ENCODE results near the gene NSUN4.

NSUN4 gene

GRCh38 chr1:46342084-46342656, 1.6 kb downstream of the NSUN4 start:
- Histone ChIP-seq H3K27ac (ENCODE audit: low read depth, low read length) (no peak overlapping the region), H3K27me3 (ENCODE audit: control insufficient read depth, low read length) (no peaks in the 10 kb centered on the region), H3K36me3 (ENCODE audit: control insufficient read depth, low read length) (peaks cover 55% of the 10 kb centered on the region), H3K9me2 (replicated peaks; ENCODE audit: control insufficient read depth, low read length) (no peaks in the 10 kb centered on the region), H3F3A (ENCODE audit: control insufficient read depth, insufficient read depth) (peaks cover 19% of the 10 kb centered on the region), H4K20me1 (ENCODE audit: control insufficient read depth, insufficient read depth, low read depth, low read length) (0 out of 2 replicates have a peak, but pooled peaks cover 3% of the 10 kb centered on the region), H3K9me3 (ENCODE audit: control insufficient read depth, insufficient read depth, low read length) (no peaks in the 10 kb centered on the region; the same call in 1 of the 2 replicates), H3K4me2 (ENCODE audit: low read length) (peak overlapping the region; percentile 99), H3K4me3 (ENCODE audit: low read length) (peak overlapping the region; percentile 98), H3K4me1 (ENCODE audit: control insufficient read depth, low read length) (peaks cover 33% of the 10 kb centered on the region), H3K79me2 (ENCODE audit: control insufficient read depth, low read length) (peaks cover 51% of the 10 kb centered on the region)
- TF ChIP-seq EZH2phosphoT487 (IDR thresholded peaks at IDR 0.05; ENCODE audit: borderline replicate concordance, low read length) (no peak), CTCF (IDR thresholded peaks at IDR 0.05; ENCODE audit: low read depth, low read length, poor library complexity, severe bottlenecking) (peak; percentile 61)

GRCh38 chr1:46342677-46343350, 2.2 kb downstream of the NSUN4 start:
- H3F3A ChIP-seq (ENCODE audit: control insufficient read depth, insufficient read depth), result peaks cover 25% of the 10 kb centered on the region
- H3K4me2 ChIP-seq (ENCODE audit: low read length), result peak overlapping the region; percentile 99; the same call in 1 of the 2 replicates
- no peak overlapping the region for H3K27ac ChIP-seq (ENCODE audit: low read depth, low read length)
- no peak for TF ChIP-seq EZH2phosphoT487 (IDR thresholded peaks at IDR 0.05; ENCODE audit: borderline replicate concordance, low read length)
- TF ChIP-seq CTCF (IDR thresholded peaks at IDR 0.05; ENCODE audit: low read depth, low read length, poor library complexity, severe bottlenecking), result no peak
- no peak overlapping the region for H3K4me3 ChIP-seq (ENCODE audit: low read length)
- H4K20me1 ChIP-seq (ENCODE audit: control insufficient read depth, insufficient read depth, low read depth, low read length), result 0 out of 2 replicates have a peak, but pooled peaks cover 3% of the 10 kb centered on the region
- no peaks in the 10 kb centered on the region; the same call in 1 of the 2 replicates for H3K9me3 ChIP-seq (ENCODE audit: control insufficient read depth, insufficient read depth, low read length)
- no peaks in the 10 kb centered on the region for H3K27me3 ChIP-seq (ENCODE audit: control insufficient read depth, low read length)
- H3K36me3 ChIP-seq (ENCODE audit: control insufficient read depth, low read length), result peaks cover 60% of the 10 kb centered on the region
- H3K4me1 ChIP-seq (ENCODE audit: control insufficient read depth, low read length), result peaks cover 39% of the 10 kb centered on the region
- H3K79me2 ChIP-seq (ENCODE audit: control insufficient read depth, low read length), result peaks cover 51% of the 10 kb centered on the region
- no peaks in the 10 kb centered on the region for H3K9me2 ChIP-seq (replicated peaks; ENCODE audit: control insufficient read depth, low read length)

GRCh38 chr1:46343351-46343695, 2.7 kb downstream of the NSUN4 start:
- TF ChIP-seq CTCF (IDR thresholded peaks at IDR 0.05; ENCODE audit: low read depth, low read length, poor library complexity, severe bottlenecking), result no peak
- TF ChIP-seq EZH2phosphoT487 (IDR thresholded peaks at IDR 0.05; ENCODE audit: borderline replicate concordance, low read length), result no peak
- H3F3A ChIP-seq (ENCODE audit: control insufficient read depth, insufficient read depth), result peaks cover 25% of the 10 kb centered on the region
- H3K4me1 ChIP-seq (ENCODE audit: control insufficient read depth, low read length), result peaks cover 44% of the 10 kb centered on the region
- no peaks in the 10 kb centered on the region for H3K9me2 ChIP-seq (replicated peaks; ENCODE audit: control insufficient read depth, low read length)
- no peak overlapping the region for H3K4me2 ChIP-seq (ENCODE audit: low read length)
- no peak overlapping the region for H3K4me3 ChIP-seq (ENCODE audit: low read length)
- H4K20me1 ChIP-seq (ENCODE audit: control insufficient read depth, insufficient read depth, low read depth, low read length), result 0 out of 2 replicates have a peak, but pooled peaks cover 3% of the 10 kb centered on the region
- peaks cover 65% of the 10 kb centered on the region for H3K36me3 ChIP-seq (ENCODE audit: control insufficient read depth, low read length)
- H3K9me3 ChIP-seq (ENCODE audit: control insufficient read depth, insufficient read depth, low read length), result no peaks in the 10 kb centered on the region; the same call in 1 of the 2 replicates
- no peak overlapping the region for H3K27ac ChIP-seq (ENCODE audit: low read depth, low read length)
- no peaks in the 10 kb centered on the region for H3K27me3 ChIP-seq (ENCODE audit: control insufficient read depth, low read length)
- peaks cover 55% of the 10 kb centered on the region for H3K79me2 ChIP-seq (ENCODE audit: control insufficient read depth, low read length)
